BLaER1 (cell line): ENCODE data around the gene FGF4.

Source experiments
- H3K27ac ChIP-seq: shearing (Covaris generic); formaldehyde crosslinking; 2 replicates; pipeline ENCODE4 v1.8.1; 2022
- H3K27me3 ChIP-seq: shearing (Covaris generic); formaldehyde crosslinking; 2 replicates; pipeline ENCODE4 v1.8.1; 2022
- H3K36me3 ChIP-seq: shearing (Covaris generic); formaldehyde crosslinking; 2 replicates; pipeline ENCODE4 v1.8.1; 2022
- H3K4me1 ChIP-seq: shearing (Covaris generic); formaldehyde crosslinking; 2 replicates; pipeline ENCODE4 v1.8.1; 2022
- H3K4me2 ChIP-seq: shearing (Covaris generic); formaldehyde crosslinking; 2 replicates; pipeline ENCODE4 v1.8.1; 2022
- H3K4me3 ChIP-seq: shearing (Covaris generic); formaldehyde crosslinking; 2 replicates; pipeline ENCODE4 v1.8.1; 2022
- H3K9ac ChIP-seq: shearing (Covaris generic); formaldehyde crosslinking; 2 replicates; pipeline ENCODE4 v1.8.1; 2022
- H3K9me3 ChIP-seq: shearing (Covaris generic); formaldehyde crosslinking; 2 replicates; pipeline ENCODE4 v1.8.1; 2022
- H4K20me1 ChIP-seq: shearing (Covaris generic); formaldehyde crosslinking; 2 replicates; pipeline ENCODE4 v1.8.1; 2022
- Cebpa-rat ChIP-seq: shearing (Covaris generic); IDR thresholded peaks from 2 replicates; pipeline ENCODE4 v1.8.1; 2022

The FGF4 gene

DNA sequence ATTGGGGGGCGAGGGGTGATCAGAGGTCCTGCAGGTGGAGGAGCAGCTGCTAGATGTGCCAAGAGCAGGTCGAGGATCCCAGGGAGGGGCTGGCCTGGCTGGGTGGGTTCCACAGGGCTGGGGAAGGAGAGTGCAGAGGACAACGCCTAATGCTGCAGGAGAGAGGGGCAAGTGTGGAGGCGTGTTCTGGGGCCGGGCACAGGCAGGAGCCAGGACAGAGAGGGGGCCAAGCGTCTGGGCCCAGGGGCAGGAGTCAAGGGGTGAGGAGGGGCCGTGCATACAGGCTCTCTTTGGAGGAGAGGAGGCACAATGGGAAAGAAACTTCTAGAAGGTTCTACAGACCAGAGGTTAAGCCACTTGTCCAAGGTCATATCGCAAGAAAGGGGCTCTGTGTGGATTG is 44.6 kb downstream of the FGF4 start:
- Histone ChIP-seq H3K27me3 (peaks cover 12% of the 10 kb centered on the region), H3K9me3 (peaks cover 15% of the 10 kb centered on the region), H4K20me1 (no peaks in the 10 kb centered on the region), H3K27ac (no peak overlapping the region), H3K4me1 (no peaks in the 10 kb centered on the region), H3K36me3 (no peaks in the 10 kb centered on the region), H3K4me3 (no peak overlapping the region), H3K4me2 (no peak overlapping the region), H3K9ac (no peak overlapping the region)
- no peak for TF ChIP-seq Cebpa-rat

DNA sequence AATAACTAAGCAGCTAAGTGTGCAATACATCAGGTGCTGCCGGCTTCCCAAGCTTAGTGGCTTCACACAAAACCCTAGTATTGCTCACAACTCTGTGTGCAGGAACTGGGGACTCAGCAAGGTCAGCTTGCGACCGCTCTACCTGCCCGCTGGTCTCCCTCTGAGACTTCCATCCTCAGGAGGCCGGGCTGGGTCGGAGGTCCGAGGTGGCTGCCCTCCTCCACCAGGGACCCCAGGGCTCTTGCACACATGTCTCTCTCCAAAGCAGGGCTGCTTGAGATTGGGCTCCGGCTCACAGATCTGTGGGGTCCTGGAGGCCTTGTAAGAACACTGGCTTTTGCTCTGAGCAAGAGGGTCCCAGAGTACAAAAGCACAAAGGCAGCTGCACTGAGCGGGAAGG is 45.9 kb downstream of the FGF4 start:
- no peak for TF ChIP-seq Cebpa-rat

DNA sequence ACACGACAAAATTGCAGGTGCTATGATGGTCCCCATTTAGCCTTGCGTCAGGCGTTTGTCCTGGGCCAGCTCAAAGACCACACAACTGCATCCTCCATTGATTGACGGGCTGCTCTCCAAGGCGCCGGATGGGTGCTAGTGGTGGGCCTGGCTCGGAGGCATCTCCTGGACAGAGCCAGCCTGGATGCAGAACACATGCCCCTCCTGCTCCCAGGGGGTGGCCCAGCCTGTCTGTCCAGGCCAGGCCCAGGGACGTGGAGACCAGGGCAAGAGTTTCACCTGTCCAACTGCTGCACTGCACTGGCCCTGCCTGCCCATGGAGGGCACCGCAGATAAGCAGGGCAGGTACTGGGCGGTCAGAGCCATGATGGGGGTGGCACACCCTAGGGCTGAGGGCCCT is 47.9 kb downstream of the FGF4 start:
- peaks cover 15% of the 10 kb centered on the region for H3K27me3 ChIP-seq
- no peaks in the 10 kb centered on the region for H4K20me1 ChIP-seq
- no peak overlapping the region for H3K27ac ChIP-seq
- no peak for TF ChIP-seq Cebpa-rat
- no peaks in the 10 kb centered on the region for H3K36me3 ChIP-seq
- no peaks in the 10 kb centered on the region for H3K9me3 ChIP-seq
- H3K9ac ChIP-seq, result no peak overlapping the region
- no peak overlapping the region for H3K4me2 ChIP-seq
- H3K4me1 ChIP-seq, result no peaks in the 10 kb centered on the region
- no peak overlapping the region for H3K4me3 ChIP-seq

More for the DNA sequence above, 45.9 kb downstream of the FGF4 start:
- Histone ChIP-seq H3K9ac (no peak overlapping the region), H3K4me3 (no peak overlapping the region), H4K20me1 (no peaks in the 10 kb centered on the region), H3K27ac (no peak overlapping the region), H3K36me3 (no peaks in the 10 kb centered on the region), H3K4me2 (no peak overlapping the region), H3K27me3 (peaks cover 12% of the 10 kb centered on the region), H3K9me3 (peaks cover 6% of the 10 kb centered on the region), H3K4me1 (no peaks in the 10 kb centered on the region)

- Histone ChIP-seq H3K4me3 (no peak overlapping the region), H3K4me1 (peaks cover 3% of the 10 kb centered on the region), H3K36me3 (no peaks in the 10 kb centered on the region), H4K20me1 (peaks cover 5% of the 10 kb centered on the region; the same call in 1 of the 2 replicates), H3K4me2 (no peak overlapping the region), H3K27me3 (peaks cover 23% of the 10 kb centered on the region), H3K9ac (no peak overlapping the region), H3K27ac (no peak overlapping the region), H3K9me3 (no peaks in the 10 kb centered on the region)
- TF ChIP-seq Cebpa-rat, result no peak
Observed at GRCh38 chr11:69726481-69726880, 48.7 kb downstream of the FGF4 start.

- Histone ChIP-seq H3K4me2 (no peak overlapping the region), H3K27ac (no peak overlapping the region), H3K27me3 (peaks cover 27% of the 10 kb centered on the region), H3K4me3 (no peak overlapping the region), H3K9me3 (no peaks in the 10 kb centered on the region), H3K36me3 (no peaks in the 10 kb centered on the region), H3K4me1 (peaks cover 8% of the 10 kb centered on the region), H3K9ac (no peak overlapping the region), H4K20me1 (peaks cover 9% of the 10 kb centered on the region; the same call in 1 of the 2 replicates)
- no peak for TF ChIP-seq Cebpa-rat
Observed at GRCh38 chr11:69726019-69726418, 49.1 kb downstream of the FGF4 start.

DNA sequence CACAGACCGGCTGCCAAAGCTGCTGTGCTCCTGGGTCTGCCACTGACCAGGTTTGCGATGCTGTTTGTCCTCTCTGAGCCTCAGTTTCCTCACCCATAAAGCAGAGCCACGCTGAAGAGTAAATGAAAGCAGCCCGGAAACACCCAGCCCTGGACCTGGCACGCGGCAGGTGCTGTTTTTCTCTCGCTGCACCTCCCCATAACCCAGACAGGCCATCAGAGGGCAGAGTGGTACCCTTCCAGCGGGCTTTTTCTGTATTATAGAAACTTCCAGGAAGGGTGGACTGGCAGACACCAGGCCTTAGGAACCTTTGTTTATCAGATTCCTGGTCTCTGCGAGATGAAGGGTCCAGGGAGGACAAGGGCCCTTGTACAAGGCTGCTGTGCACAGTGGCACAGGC is 53.4 kb downstream of the FGF4 start:
- Histone ChIP-seq H3K9ac (no peak overlapping the region), H3K27me3 (peaks cover 46% of the 10 kb centered on the region), H3K4me3 (no peak overlapping the region), H3K4me2 (peak overlapping the region; percentile 70; the same call in 1 of the 2 replicates), H3K36me3 (no peaks in the 10 kb centered on the region), H3K27ac (no peak overlapping the region), H3K9me3 (no peaks in the 10 kb centered on the region), H4K20me1 (peaks cover 33% of the 10 kb centered on the region), H3K4me1 (peaks cover 44% of the 10 kb centered on the region)
- no peak for TF ChIP-seq Cebpa-rat

DNA sequence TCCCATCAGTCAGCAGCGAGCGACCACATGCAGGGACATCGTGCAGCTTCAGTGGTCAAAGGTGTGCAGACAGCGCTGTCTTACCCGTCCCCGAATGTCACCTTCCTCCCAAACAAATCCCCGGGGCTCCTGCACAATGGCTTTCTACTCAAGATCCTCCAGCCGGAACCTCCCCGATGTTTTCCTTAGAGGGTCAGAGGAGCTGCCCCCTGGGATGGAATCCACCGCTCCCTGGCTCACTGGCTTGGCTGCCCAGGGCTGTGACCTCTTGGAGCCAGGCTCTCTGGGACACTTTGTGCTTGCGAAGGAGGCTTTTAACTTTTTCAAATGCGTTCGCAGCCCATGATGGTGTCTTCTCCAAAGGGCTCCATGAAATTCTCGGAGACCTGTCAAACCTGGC is 54.0 kb downstream of the FGF4 start:
- no peak overlapping the region for H3K27ac ChIP-seq

More for the DNA sequence above, 54.0 kb downstream of the FGF4 start:
- Histone ChIP-seq H3K4me2 (peak overlapping the region; percentile 70), H3K27me3 (peaks cover 40% of the 10 kb centered on the region), H3K4me1 (peaks cover 50% of the 10 kb centered on the region), H3K9me3 (no peaks in the 10 kb centered on the region), H3K9ac (no peak overlapping the region), H3K4me3 (no peak overlapping the region), H4K20me1 (peaks cover 35% of the 10 kb centered on the region), H3K36me3 (no peaks in the 10 kb centered on the region)
- TF ChIP-seq Cebpa-rat, result no peak
